ENCODE measurements around the gene ILKAP.
A peak's percentile ranks its signal among the peaks of the same experiment; 100 is the strongest.

Gene ILKAP

DNA sequence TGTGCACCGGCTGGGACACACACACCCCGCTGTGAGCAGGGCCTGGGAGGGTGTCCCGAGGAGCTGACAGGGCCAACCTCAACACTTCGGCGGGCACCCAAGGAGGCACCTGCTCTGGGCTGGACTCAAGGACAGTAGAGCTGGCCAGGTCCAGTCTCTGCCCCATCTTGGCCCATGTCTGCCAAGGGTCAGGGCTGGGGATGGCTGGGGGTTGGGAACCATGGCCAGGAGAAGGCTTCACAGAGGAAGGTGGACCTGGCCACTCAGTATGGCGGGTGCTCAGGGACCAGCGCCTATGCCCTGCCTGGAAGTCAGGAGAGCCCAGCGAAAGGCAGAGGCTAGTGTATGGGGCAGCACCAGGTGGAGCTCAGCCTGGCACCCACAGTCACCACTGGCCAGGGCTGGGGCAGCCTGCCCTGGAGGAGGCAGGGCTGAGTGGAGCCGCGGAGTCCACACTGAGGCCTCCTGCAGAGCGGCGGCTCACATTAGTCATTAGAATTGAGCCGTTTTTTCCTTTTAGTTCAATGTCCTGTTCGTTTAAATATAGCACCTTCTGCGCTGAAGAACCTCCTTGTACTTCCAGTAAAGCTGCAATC, 40.6 kb downstream of the ILKAP start:
- Histone ChIP-seq H3K9ac (ENCODE audit: low read depth, low read length) (no peak overlapping the region), H3K27ac (ENCODE audit: low read depth, low read length) (no peak overlapping the region), H3K36me3 (ENCODE audit: control insufficient read depth, insufficient read depth, low read length) (no peaks in the 10 kb centered on the region), H3K4me1 (ENCODE audit: control insufficient read depth, insufficient read depth, low read length) (peaks cover 10% of the 10 kb centered on the region), H3K4me3 (ENCODE audit: low read depth, low read length) (no peak overlapping the region; the same call in 1 of the 2 replicates), H3K27me3 (ENCODE audit: control insufficient read depth, insufficient read depth, low read length) (peaks cover 67% of the 10 kb centered on the region), H3K9me3 (ENCODE audit: control insufficient read depth, insufficient read depth, low read length) (no peaks in the 10 kb centered on the region)

DNA sequence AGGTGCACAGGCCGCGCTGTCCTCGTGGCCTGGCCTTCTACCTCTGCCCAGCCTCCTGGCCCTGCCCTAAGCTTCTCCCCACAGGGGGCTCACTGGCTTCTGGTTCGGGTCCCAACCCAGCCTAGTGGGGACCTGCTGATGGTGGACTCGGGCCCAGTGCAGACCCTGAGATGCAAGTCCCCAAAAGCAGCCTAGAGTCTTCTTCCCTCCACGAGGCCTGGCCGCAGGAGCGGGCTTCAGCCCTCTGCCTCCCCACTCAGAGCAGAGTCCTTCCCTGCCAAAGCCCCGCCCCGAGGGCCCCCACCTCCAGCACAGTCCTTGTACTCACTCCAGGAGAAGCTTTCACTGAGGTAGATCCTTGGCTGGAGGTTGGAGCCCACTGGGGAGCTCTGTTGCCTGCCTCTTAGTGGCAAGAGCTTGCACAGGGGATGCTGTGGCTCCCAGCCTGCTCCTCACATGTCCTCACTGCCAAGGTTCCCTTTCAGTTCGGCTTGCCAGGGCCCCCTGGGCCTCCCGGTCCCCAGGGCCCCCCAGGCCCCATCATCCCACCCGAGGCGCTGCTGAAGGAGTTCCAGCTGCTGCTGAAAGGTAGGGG, 41.1 kb downstream of the ILKAP start:
- no peak overlapping the region for H3K9ac ChIP-seq (ENCODE audit: low read depth, low read length)

DNA sequence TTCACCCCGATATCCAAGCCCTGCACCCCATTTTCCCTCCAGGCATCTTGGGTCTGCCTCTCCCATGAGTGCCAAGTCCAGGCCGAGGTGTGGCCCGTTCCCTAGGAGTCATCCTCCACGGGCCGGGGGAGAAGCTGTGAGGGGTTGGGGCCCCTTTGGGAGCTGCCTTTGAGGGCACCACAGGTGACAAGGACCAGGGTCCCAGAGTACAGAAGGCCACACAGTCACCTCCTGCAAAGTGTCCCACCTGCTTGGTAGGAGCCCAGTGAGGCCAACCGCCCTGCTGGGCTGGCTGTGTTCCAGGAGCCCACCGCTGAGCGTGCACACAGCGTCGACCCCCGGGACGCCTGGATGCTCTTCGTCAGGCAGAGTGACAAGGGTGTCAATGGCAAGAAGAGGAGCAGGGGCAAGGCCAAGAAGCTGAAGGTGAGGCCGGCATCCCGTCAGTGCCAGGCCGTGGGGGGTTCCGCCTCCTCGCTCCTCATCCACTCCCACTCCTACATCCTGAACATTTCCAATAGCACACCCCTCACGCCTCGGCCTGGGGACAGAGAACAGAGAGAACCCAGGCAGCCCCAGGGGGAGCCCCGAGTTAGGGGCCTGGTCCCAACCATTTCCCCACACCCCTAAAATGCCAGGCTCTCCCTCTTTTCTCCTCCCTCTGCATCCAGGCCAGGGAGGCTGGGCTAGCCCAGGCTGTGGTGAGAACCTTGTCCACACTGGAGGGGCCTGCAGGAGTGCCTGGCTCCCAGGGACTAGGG, 42.0 kb downstream of the ILKAP start:
- H3K9ac ChIP-seq (ENCODE audit: low read depth, low read length) = no peak overlapping the region
- H3K4me3 ChIP-seq (ENCODE audit: low read depth, low read length) = no peak overlapping the region
- no peaks in the 10 kb centered on the region for H3K9me3 ChIP-seq (ENCODE audit: control insufficient read depth, insufficient read depth, low read length)
- H3K27ac ChIP-seq (ENCODE audit: low read depth, low read length) = no peak overlapping the region
- peaks cover 67% of the 10 kb centered on the region for H3K27me3 ChIP-seq (ENCODE audit: control insufficient read depth, insufficient read depth, low read length)
- no peaks in the 10 kb centered on the region for H3K36me3 ChIP-seq (ENCODE audit: control insufficient read depth, insufficient read depth, low read length)
- H3K4me1 ChIP-seq (ENCODE audit: control insufficient read depth, insufficient read depth, low read length) = peaks cover 10% of the 10 kb centered on the region

More for the DNA sequence above, 41.1 kb downstream of the ILKAP start:
- H3K9me3 ChIP-seq (ENCODE audit: control insufficient read depth, insufficient read depth, low read length) = no peaks in the 10 kb centered on the region
- peaks cover 10% of the 10 kb centered on the region for H3K4me1 ChIP-seq (ENCODE audit: control insufficient read depth, insufficient read depth, low read length)
- H3K4me3 ChIP-seq (ENCODE audit: low read depth, low read length) = no peak overlapping the region
- no peak overlapping the region for H3K27ac ChIP-seq (ENCODE audit: low read depth, low read length)
- H3K36me3 ChIP-seq (ENCODE audit: control insufficient read depth, insufficient read depth, low read length) = no peaks in the 10 kb centered on the region
- H3K27me3 ChIP-seq (ENCODE audit: control insufficient read depth, insufficient read depth, low read length) = peaks cover 67% of the 10 kb centered on the region

- H3K4me1 ChIP-seq (ENCODE audit: control insufficient read depth, insufficient read depth, low read length) = peaks cover 10% of the 10 kb centered on the region
- H3K9ac ChIP-seq (ENCODE audit: low read depth, low read length) = no peak overlapping the region
- H3K9me3 ChIP-seq (ENCODE audit: control insufficient read depth, insufficient read depth, low read length) = no peaks in the 10 kb centered on the region
- peaks cover 66% of the 10 kb centered on the region for H3K27me3 ChIP-seq (ENCODE audit: control insufficient read depth, insufficient read depth, low read length)
- H3K4me3 ChIP-seq (ENCODE audit: low read depth, low read length) = no peak overlapping the region
- H3K27ac ChIP-seq (ENCODE audit: low read depth, low read length) = no peak overlapping the region
- no peaks in the 10 kb centered on the region for H3K36me3 ChIP-seq (ENCODE audit: control insufficient read depth, insufficient read depth, low read length)
Observed at GRCh38 chr2:238160206-238161129, 43.0 kb downstream of the ILKAP start.

- Histone ChIP-seq H3K36me3 (ENCODE audit: control insufficient read depth, insufficient read depth, low read length) (no peaks in the 10 kb centered on the region), H3K9me3 (ENCODE audit: control insufficient read depth, insufficient read depth, low read length) (no peaks in the 10 kb centered on the region), H3K4me3 (ENCODE audit: low read depth, low read length) (peak overlapping the region; percentile 68), H3K4me1 (ENCODE audit: control insufficient read depth, insufficient read depth, low read length) (peaks cover 10% of the 10 kb centered on the region), H3K27ac (ENCODE audit: low read depth, low read length) (no peak overlapping the region), H3K27me3 (ENCODE audit: control insufficient read depth, insufficient read depth, low read length) (peaks cover 59% of the 10 kb centered on the region), H3K9ac (ENCODE audit: low read depth, low read length) (no peak overlapping the region)
Observed at GRCh38 chr2:238159661-238160205, 43.8 kb downstream of the ILKAP start.

GRCh38 chr2:238159071-238159539, 44.4 kb downstream of the ILKAP start:
- H3K27me3 ChIP-seq (ENCODE audit: control insufficient read depth, insufficient read depth, low read length) = peaks cover 54% of the 10 kb centered on the region
- H3K4me1 ChIP-seq (ENCODE audit: control insufficient read depth, insufficient read depth, low read length) = peaks cover 10% of the 10 kb centered on the region
- H3K9me3 ChIP-seq (ENCODE audit: control insufficient read depth, insufficient read depth, low read length) = no peaks in the 10 kb centered on the region
- H3K27ac ChIP-seq (ENCODE audit: low read depth, low read length) = no peak overlapping the region
- H3K4me3 ChIP-seq (ENCODE audit: low read depth, low read length) = peak overlapping the region; percentile 68
- no peak overlapping the region for H3K9ac ChIP-seq (ENCODE audit: low read depth, low read length)
- H3K36me3 ChIP-seq (ENCODE audit: control insufficient read depth, insufficient read depth, low read length) = no peaks in the 10 kb centered on the region

- Histone ChIP-seq H3K9me3 (ENCODE audit: control insufficient read depth, insufficient read depth, low read length) (no peaks in the 10 kb centered on the region), H3K4me1 (ENCODE audit: control insufficient read depth, insufficient read depth, low read length) (peaks cover 10% of the 10 kb centered on the region), H3K27ac (ENCODE audit: low read depth, low read length) (no peak within 1 kb of the TSS), H3K9ac (ENCODE audit: low read depth, low read length) (no peak within 1 kb of the TSS), H3K36me3 (ENCODE audit: control insufficient read depth, insufficient read depth, low read length) (no peaks in the 10 kb centered on the region), H3K27me3 (ENCODE audit: control insufficient read depth, insufficient read depth, low read length) (peaks cover 49% of the 10 kb centered on the region), H3K4me3 (ENCODE audit: low read depth, low read length) (peak within 1 kb of the TSS; percentile 68)
Observed at GRCh38 chr2:238158509-238159070, 44.9 kb downstream of the ILKAP start, which contains the start of gene ERFE. TSS of gene ERFE (plus strand) at chr2:238158970. CDS start at chr2:238159008, 38 bp downstream.

DNA sequence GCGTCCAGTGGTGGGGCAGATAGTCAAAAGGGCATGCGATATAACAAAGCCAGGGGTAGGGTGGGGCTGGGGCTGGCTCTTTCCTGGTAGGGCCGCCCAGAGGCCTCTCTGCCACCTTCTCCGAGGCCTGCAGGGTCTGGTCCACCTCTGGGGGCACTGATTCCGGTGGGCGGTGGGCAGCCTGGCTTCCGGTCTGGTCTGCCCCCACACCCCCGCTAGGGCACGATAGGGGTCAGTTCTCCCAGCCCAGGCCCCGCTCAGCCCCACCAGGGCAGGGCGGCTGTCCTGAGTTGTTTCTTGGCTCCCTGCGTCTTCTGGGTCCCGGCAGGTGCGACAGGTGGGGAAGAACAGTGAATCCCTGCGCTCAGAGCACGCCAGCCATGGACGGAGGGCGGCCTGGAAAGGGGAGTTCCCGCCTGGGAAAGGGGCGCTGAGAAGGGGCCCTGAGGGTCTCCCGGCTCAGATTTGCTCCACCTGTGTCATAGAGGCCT, 45.4 kb downstream of the ILKAP start:
- peaks cover 44% of the 10 kb centered on the region for H3K27me3 ChIP-seq (ENCODE audit: control insufficient read depth, insufficient read depth, low read length)

GRCh38 chr2:238157506-238158017, 45.9 kb downstream of the ILKAP start:
- Histone ChIP-seq H3K4me1 (ENCODE audit: control insufficient read depth, insufficient read depth, low read length) (peaks cover 10% of the 10 kb centered on the region), H3K27me3 (ENCODE audit: control insufficient read depth, insufficient read depth, low read length) (peaks cover 39% of the 10 kb centered on the region), H3K4me3 (ENCODE audit: low read depth, low read length) (no peak overlapping the region), H3K36me3 (ENCODE audit: control insufficient read depth, insufficient read depth, low read length) (no peaks in the 10 kb centered on the region), H3K9me3 (ENCODE audit: control insufficient read depth, insufficient read depth, low read length) (no peaks in the 10 kb centered on the region), H3K27ac (ENCODE audit: low read depth, low read length) (no peak overlapping the region), H3K9ac (ENCODE audit: low read depth, low read length) (no peak overlapping the region)

More for the DNA sequence above, 45.4 kb downstream of the ILKAP start:
- peaks cover 10% of the 10 kb centered on the region for H3K4me1 ChIP-seq (ENCODE audit: control insufficient read depth, insufficient read depth, low read length)
- H3K4me3 ChIP-seq (ENCODE audit: low read depth, low read length) = peak overlapping the region; percentile 68
- no peak overlapping the region for H3K9ac ChIP-seq (ENCODE audit: low read depth, low read length)
- H3K9me3 ChIP-seq (ENCODE audit: control insufficient read depth, insufficient read depth, low read length) = no peaks in the 10 kb centered on the region
- no peaks in the 10 kb centered on the region for H3K36me3 ChIP-seq (ENCODE audit: control insufficient read depth, insufficient read depth, low read length)
- no peak overlapping the region for H3K27ac ChIP-seq (ENCODE audit: low read depth, low read length)
